Measurements from ENCODE around the gene PNKD. TPM values are rescaled to one million over a fixed set of nuclear protein-coding genes. Genes with fewer than 3 reads are reported as not detected.

PNKD gene
- total and polyA plus RNA-seq, 9 donors: 23.3 to 74.5 (median 48.1) TPM

GRCh38 chr2:218391202-218391601 lies 120.9 kb downstream of the PNKD start:
- WGBS, 3 donors: 91 to 96% (median 93%) methylated on average over 23 of the region's 23 CpGs
- intact Hi-C loops (cut with DNase I): loop anchor here in 3 of 4 donors (5.0 to 10.0 kb wide), 3 partner anchors 89 to 206 kb away; no protein-coding TSS in a partner anchor
- Histone ChIP-seq H3K27me3 (no peaks in the 10 kb centered on the region), H3K9me3 (no peaks in the 10 kb centered on the region), H3K4me3 (no peak overlapping the region), H3K27ac (no peak overlapping the region), H3K4me1 (ENCODE audit: insufficient read depth) (peaks cover 3% of the 10 kb centered on the region), H3K36me3 (no peaks in the 10 kb centered on the region)
- DNase-seq: no peak
- TF ChIP-seq POLR2A (IDR thresholded peaks at IDR 0.05) (no peak), CTCF (IDR thresholded peaks at IDR 0.05) (no peak), EP300 (IDR thresholded peaks at IDR 0.05) (no peak)

GRCh38 chr2:218392459-218392858 lies 122.1 kb downstream of the PNKD start:
- H3K27me3 ChIP-seq: no peaks in the 10 kb centered on the region
- H3K4me3 ChIP-seq: no peak overlapping the region
- H3K4me1 ChIP-seq (ENCODE audit: insufficient read depth): peaks cover 1% of the 10 kb centered on the region
- no peak for TF ChIP-seq CTCF (IDR thresholded peaks at IDR 0.05)
- TF ChIP-seq EP300 (IDR thresholded peaks at IDR 0.05): no peak
- TF ChIP-seq POLR2A (IDR thresholded peaks at IDR 0.05): no peak
- intact Hi-C loops (cut with DNase I): loop anchor here in 3 of 4 donors (5.0 to 10.0 kb wide), 3 partner anchors 90 to 208 kb away; no protein-coding TSS in a partner anchor
- no peak for DNase-seq
- H3K9me3 ChIP-seq: no peaks in the 10 kb centered on the region
- H3K36me3 ChIP-seq: no peaks in the 10 kb centered on the region
- 88 to 91% (median 89%) methylated on average over 5 of the region's 5 CpGs for WGBS, 3 donors
- H3K27ac ChIP-seq: no peak overlapping the region

- Histone ChIP-seq H3K4me1 (ENCODE audit: insufficient read depth) (peaks cover 2% of the 10 kb centered on the region), H3K9me3 (no peaks in the 10 kb centered on the region), H3K36me3 (no peaks in the 10 kb centered on the region), H3K4me3 (no peak overlapping the region), H3K27ac (no peak overlapping the region), H3K27me3 (no peaks in the 10 kb centered on the region)
- TF ChIP-seq CTCF (IDR thresholded peaks at IDR 0.05): no peak
- TF ChIP-seq POLR2A (IDR thresholded peaks at IDR 0.05): no peak
- no peak for TF ChIP-seq EP300 (IDR thresholded peaks at IDR 0.05)
- intact Hi-C loops (cut with DNase I): loop anchor here in 3 of 4 donors (5.0 to 10.0 kb wide), 3 partner anchors 91 to 208 kb away; no protein-coding TSS in a partner anchor
- DNase-seq: no peak
- WGBS, 3 donors: 73 to 79% (median 78%) methylated on average over 14 to 16 of the region's 16 CpGs
Observed at GRCh38 chr2:218392891-218393462, 122.7 kb downstream of the PNKD start.

- H3K4me1 ChIP-seq (ENCODE audit: insufficient read depth): peaks cover 3% of the 10 kb centered on the region
- no peaks in the 10 kb centered on the region for H3K36me3 ChIP-seq
- no peak for TF ChIP-seq EP300 (IDR thresholded peaks at IDR 0.05)
- no peak for TF ChIP-seq CTCF (IDR thresholded peaks at IDR 0.05)
- no peak for TF ChIP-seq POLR2A (IDR thresholded peaks at IDR 0.05)
- no peak overlapping the region for H3K27ac ChIP-seq
- intact Hi-C loops (cut with DNase I): loop anchor here in 3 of 4 donors (5.0 to 10.0 kb wide), 3 partner anchors 92 to 209 kb away; no protein-coding TSS in a partner anchor
- 67 to 81% (median 72%) methylated on average over 8 of the region's 8 CpGs for WGBS, 3 donors
- no peaks in the 10 kb centered on the region for H3K9me3 ChIP-seq
- no peaks in the 10 kb centered on the region for H3K27me3 ChIP-seq
- no peak overlapping the region for H3K4me3 ChIP-seq
- no peak for DNase-seq
Observed at GRCh38 chr2:218393750-218394290, 123.5 kb downstream of the PNKD start.
